ENCODE results near the gene CAPN15.
"Not testable (repeated sequence)": the region's sequence is repeated elsewhere in the genome, so short reads cannot be mapped to it uniquely, and the experiment has no call there.

The CAPN15 gene

DNA sequence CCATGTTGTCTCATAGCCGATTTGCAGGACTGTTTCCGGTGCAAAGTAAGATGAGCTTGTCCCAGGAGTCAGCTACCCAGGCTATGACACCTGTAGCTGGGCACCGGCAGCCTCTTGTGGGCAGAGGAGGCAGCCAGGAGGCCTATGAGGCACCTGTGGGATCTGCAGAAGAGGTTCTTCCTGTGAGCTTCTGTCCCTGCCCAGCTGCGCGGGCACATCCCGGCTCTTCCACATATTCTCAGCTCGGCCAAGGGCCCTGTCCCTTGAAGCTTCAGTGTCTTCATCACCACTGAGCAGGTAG is 21.3 kb upstream of the CAPN15 start:
- DNase-seq (ENCODE audit: low spot score) = no peak
- no peak for FAIRE-seq

DNA sequence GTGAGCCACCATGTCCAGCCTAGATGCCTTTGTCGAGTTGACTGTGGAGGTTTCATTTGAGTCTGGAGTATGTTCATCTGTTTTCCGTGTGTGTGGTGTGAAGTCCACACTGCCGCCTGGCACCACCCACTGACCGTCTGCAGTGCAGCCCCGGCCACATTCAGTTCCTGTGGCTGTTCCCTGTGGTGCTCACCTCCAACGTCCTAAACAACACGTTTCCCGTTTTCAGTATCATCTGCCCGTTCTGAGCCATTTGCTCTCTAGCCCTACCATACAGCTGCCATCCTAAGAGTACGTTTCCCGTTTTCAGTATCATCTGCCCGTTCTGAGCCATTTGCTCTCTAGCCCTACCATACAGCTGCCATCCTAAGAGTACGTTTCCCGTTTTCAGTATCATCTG is 20.0 kb upstream of the CAPN15 start:
- FAIRE-seq; DNase-seq (ENCODE audit: low spot score): not testable (repeated sequence)

DNA sequence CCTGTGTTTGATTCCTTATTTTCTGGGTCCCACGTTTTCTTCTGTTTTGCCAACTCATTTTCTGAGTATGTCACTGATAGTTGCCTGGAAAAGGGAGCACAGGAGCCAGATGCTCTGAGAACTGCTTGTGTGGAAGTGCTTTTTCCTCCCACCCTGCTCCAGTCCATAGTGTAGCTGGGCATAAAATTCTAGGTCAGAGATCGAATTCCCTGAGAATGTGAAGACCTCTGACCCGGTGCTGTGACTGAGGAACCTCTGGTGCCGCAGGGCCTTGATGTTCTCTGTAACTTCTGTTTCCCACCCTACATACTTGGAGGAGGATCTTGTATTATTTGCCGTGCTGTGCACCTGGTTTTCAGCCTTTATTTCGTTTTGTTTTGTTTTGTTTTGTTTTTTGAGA is 19.5 kb upstream of the CAPN15 start:
- DNase-seq (ENCODE audit: low spot score) = no peak
- FAIRE-seq = no peak

DNA sequence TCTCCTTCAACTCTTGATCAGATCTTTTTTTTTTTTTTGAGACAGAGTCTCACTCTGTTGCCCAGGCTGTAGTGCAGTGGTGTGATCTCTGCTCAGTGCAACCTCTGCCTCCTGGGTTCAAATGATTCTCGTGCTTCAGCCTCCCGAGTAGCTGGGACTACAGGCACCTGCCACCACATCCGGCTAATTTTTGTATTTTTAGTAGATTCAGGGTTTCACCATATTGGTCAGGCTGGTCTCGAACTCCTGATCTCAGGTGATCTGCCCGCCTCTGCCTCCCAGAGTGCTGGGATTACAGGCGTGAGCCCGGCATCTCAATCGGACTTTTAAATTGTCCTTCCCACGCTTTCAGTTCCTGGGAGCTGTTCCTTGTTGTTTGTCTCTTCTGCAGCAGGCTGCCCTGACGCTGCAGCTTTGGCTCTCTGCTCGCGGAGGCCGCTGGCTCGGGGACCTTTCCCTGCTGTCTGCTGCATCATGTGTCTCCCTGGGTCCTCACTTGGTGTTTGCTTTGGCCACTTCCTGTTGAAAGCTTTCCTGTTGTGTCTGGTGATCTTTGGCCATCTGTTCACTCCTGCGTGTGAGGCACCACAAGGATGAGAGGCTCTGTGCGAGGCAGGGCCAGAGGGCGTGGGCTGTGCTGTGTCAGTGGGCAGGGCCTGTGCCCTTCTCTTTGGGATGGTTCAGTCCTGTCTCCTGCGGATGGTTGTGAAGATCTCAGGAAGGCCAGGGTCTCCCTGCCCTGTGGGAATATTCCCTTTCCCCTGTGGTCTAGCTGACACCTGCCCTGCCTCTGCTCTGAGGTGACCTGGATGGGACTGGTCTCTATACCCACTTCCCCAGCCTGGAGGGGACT is 18.4 kb upstream of the CAPN15 start:
- no peak for FAIRE-seq
- DNase-seq (ENCODE audit: low spot score) = no peak

- no peak for FAIRE-seq
- DNase-seq (ENCODE audit: low spot score) = no peak
These were observed 17.3 kb upstream of the CAPN15 start for GRCh38 chr16:510066-510825.

- FAIRE-seq (no peak), DNase-seq (ENCODE audit: low spot score) (no peak)
These were observed 14.7 kb upstream of the CAPN15 start for GRCh38 chr16:512802-513201.

- no peak for FAIRE-seq
- no peak for DNase-seq (ENCODE audit: low spot score)
These were observed 13.6 kb upstream of the CAPN15 start for GRCh38 chr16:513950-514349.

- no peak for FAIRE-seq
- no peak for DNase-seq (ENCODE audit: low spot score)
These were observed 12.2 kb upstream of the CAPN15 start for GRCh38 chr16:515175-515938.

- DNase-seq (ENCODE audit: low spot score) (no peak), FAIRE-seq (no peak)
These were observed 11.6 kb upstream of the CAPN15 start for GRCh38 chr16:515939-516226.

DNA sequence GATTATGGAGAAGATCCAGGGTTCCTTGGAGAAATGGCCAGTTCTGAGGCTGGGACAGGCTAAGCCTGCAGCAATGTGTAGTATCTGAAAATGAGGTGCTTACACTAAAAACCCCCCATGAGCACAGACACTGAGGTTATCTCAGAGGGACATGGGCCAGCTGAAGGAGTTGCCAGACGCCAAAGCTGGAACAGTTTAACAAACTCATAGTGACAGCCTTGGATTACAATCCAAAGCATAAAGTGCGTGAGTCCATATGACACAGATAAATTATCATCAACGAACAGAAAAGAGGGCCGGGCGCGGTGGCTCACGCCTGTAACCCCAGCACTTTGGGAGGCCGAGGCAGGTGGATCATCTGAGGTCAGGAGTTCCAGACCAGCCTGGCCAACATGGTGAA is 11.2 kb upstream of the CAPN15 start:
- DNase-seq (ENCODE audit: low spot score) (no peak), FAIRE-seq (no peak)

GRCh38 chr16:518858-519257 is 8.7 kb upstream of the CAPN15 start:
- DNase-seq (ENCODE audit: low spot score) (no peak), FAIRE-seq (no peak)

DNA sequence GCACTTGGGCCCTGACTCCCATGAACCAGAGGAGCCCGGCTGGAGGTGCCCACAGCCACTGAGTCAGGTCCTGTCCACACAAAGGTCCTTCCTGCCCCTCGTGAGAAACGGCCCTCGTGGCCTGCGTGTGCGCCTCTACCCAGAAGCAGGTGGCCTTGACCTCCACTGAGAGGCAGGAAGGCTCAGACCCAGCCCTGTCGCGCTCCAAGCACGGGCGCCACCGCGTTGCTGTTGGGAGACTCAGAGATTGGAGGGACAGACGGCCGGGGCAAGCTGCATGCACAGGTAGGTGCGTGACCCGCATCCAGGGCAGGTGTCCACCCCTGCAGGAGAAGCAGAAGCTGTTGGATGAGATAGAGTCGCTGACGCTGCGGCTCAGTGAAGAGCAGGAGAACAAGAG is 8.1 kb upstream of the CAPN15 start:
- DNase-seq (ENCODE audit: low spot score) (no peak), FAIRE-seq (no peak)

DNA sequence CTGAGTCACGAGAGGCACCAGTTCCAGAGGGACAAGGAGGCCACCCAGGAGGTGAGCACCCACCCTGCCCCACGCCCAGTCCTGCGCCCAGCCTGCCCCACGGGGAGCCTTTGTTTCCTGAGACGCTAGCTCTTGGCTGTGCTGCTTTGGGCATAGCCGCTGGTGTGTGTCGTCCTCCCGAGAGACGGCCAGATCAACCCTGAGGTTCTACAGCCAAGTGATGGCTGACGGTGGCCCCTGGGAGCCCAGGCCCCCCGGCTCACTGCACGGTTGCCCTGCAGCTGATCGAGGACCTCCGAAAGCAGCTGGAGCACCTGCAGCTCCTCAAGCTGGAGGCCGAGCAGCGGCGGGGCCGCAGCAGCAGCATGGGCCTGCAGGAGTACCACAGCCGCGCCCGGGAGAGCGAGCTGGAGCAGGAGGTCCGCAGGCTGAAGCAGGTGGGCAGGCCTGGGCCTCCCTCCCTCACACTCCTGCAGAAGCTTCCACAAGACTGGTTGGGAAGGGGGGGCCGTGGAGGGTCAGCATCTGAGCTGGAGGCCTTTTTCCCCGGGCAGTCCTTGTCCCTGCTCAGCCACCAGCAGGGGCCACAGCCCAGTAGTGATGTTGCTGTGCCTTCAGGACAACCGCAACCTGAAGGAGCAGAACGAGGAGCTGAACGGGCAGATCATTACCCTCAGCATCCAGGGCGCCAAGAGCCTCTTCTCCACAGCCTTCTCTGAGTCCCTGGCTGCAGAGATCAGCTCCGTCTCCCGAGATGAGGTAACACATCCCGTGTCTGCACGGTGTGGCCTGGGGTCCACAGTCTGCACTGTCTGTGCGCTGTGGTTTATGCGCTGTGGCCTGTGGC is 7.4 kb upstream of the CAPN15 start:
- no peak for FAIRE-seq

GRCh38 chr16:520847-521246 is 6.7 kb upstream of the CAPN15 start:
- DNase-seq (ENCODE audit: low spot score) (no peak), FAIRE-seq (no peak)

More for the DNA sequence above, 7.4 kb upstream of the CAPN15 start:
- no peak for DNase-seq (ENCODE audit: low spot score)

- no peak for DNase-seq (ENCODE audit: low spot score)
- no peak for FAIRE-seq
These were observed 5.9 kb upstream of the CAPN15 start for GRCh38 chr16:521381-522210.

- DNase-seq (ENCODE audit: low spot score) (no peak), FAIRE-seq (no peak)
These were observed 5.0 kb upstream of the CAPN15 start for GRCh38 chr16:522320-523096.

- no peak for FAIRE-seq
- no peak for DNase-seq (ENCODE audit: low spot score)
These were observed 4.3 kb upstream of the CAPN15 start for GRCh38 chr16:523097-523741.

GRCh38 chr16:524274-525040 is 3.1 kb upstream of the CAPN15 start:
- FAIRE-seq (no peak), DNase-seq (ENCODE audit: low spot score) (no peak)

- DNase-seq (ENCODE audit: low spot score) (no peak), FAIRE-seq (no peak)
These were observed 2.4 kb upstream of the CAPN15 start for GRCh38 chr16:525123-525519.

Measured in RCC 7860 (cell line).